Adrenal gland (tissue), 5 donors: ENCODE data around the gene B4GALT6.

Experiments used
- CTCF ChIP-seq, 6 experiments: fragments of 450-650 bp in 4 of 6; fragments of 200-600 bp in 2 of 6; sonication (generic) in 1 of 6; IDR thresholded peaks; 1 replicate in 5 of 6; 2 replicates in 1 of 6; pipeline versions ENCODE4 v1.5.1 to v1.8.0; 2016 to 2021; ENCODE audit warnings: antibody characterized with exemption in 6 of 6, mild to moderate bottlenecking in 2 of 6, moderate library complexity in 1 of 6
- POLR2A ChIP-seq, 2 donors: fragments of 450-650 bp; IDR thresholded peaks; one replicate each; pipeline ENCODE4 v1.6.1; 2017; ENCODE audit warnings: antibody characterized with exemption in 2 of 2, mild to moderate bottlenecking in 2 of 2, moderate library complexity in 1 of 2
- donor health status: DM: no; HTN: no; CAD: no.

- TF ChIP-seq CTCF (IDR thresholded peaks at IDR 0.05), result no peak
- no peak for TF ChIP-seq POLR2A (IDR thresholded peaks at IDR 0.05)
Measured at GRCh38 chr18:31617031-31617717, 67.2 kb downstream of the B4GALT6 start.
